Measurements from ENCODE around the gene MAU2.
"Not testable (repeated sequence)": the region's sequence is repeated elsewhere in the genome, so short reads cannot be mapped to it uniquely, and the experiment has no call there.

MAU2 gene

GRCh38 chr19:19347401-19348110 is 26.9 kb downstream of the MAU2 start:
- peak; percentile 17 for DNase-seq (ENCODE audit: low read depth)

DNA sequence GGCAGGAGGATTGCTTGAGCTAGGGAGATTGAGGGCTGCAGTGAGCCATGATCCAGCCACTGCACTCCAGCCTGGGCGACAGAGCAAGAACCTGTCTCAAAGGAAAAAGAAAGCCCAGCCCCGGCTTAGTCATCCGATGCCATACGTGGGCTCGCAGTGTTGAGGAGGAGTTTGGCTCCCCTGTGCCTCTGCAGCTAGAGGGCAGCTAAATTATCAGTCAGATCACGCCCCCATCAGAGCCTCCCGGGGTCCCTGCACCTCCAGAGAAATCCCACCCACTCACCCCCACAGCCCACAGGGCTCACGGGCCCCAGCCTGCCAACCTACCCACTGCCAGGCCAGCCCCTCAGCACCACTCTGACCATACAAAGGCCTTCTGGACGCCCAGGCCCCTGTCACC is 27.6 kb downstream of the MAU2 start:
- DNase-seq (ENCODE audit: low read depth): peak; percentile 29

DNA sequence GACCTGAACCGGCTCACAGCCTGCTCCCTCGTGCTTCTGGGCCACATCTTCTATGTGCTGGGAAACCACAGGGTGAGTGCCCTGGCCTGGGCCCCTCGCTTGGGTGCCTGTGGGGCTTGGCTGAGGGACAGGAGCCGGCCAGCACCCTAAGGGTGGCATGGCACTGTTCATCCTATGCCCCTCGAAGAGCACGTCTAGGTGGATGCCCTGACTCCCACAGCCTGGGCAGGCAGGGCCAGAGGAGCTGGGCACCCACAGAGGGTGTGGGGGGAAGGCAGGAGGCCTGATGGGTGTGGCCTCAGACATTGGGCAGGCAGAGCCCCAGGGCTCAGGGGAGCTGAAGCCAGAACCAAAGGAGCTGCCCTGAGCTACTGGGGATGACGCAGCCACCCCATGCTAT is 28.7 kb downstream of the MAU2 start:
- DNase-seq (ENCODE audit: low read depth): no peak

- not testable (repeated sequence) for DNase-seq (ENCODE audit: low read depth)
Measured at GRCh38 chr19:19350756-19351155, 30.1 kb downstream of the MAU2 start.

DNA sequence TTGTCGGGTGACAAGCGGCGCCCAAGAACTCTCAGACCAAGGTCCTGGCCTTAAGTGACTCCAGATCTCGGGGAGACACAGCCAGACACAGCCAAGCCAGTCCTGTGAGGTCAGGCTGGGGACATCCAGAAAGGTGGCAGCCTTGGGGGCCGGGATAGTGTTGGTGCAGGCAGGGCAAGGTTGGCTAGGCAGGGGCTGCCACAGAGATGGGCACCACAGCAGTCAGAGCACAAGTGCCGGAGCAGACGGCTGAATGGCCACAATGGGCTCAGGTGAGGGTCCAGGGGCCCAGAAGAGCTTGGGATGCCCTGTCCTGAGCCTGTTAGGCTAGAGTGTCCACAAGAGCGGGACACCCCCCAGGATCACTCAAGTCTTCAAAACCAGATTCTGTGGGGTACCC is 32.2 kb downstream of the MAU2 start:
- no peak for DNase-seq (ENCODE audit: low read depth)

DNA sequence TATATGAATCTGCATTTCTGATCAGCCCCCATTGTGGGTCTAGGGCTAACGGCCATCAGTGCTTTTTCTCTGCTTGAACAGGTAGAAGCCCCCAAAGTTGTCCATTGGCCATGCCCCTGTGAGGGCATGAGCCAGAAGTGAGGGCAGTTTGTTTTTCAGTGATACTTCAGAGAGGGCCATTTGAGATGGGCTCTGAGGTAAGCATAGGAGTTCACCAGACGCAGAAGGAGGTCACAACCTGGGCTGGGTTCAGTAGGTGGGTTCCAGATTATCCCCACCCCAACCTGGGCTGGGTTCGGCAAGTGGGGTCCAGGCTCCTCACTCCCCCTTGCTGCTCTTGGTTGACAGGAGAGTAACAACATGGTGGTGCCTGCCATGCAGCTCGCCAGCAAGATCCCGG is 33.4 kb downstream of the MAU2 start:
- DNase-seq (ENCODE audit: low read depth): no peak

GRCh38 chr19:19354932-19355331 is 34.3 kb downstream of the MAU2 start:
- no peak for DNase-seq (ENCODE audit: low read depth)

GRCh38 chr19:19355606-19356139 is 35.0 kb downstream of the MAU2 start:
- no peak for DNase-seq (ENCODE audit: low read depth)

DNA sequence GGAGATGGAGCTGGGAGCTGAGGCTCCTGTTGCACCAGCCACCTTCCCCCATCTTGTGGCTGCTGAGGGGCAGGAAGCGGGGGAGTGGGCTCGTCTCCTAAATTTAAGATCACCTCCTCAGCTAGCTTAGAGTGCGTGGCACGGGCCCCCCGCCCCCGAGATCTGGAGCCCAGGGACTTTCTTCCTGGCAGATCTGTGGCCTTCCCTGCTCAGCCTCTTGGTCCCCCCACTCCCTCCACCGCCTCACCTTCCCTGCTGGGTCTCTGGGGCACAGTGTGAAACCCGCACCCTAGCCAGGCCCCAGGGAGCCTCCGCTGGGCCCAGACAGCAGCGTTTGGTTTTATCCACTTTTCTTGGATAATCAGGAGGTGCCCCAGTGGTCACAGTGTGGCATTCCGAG is 35.9 kb downstream of the MAU2 start:
- no peak for DNase-seq (ENCODE audit: low read depth)

DNA sequence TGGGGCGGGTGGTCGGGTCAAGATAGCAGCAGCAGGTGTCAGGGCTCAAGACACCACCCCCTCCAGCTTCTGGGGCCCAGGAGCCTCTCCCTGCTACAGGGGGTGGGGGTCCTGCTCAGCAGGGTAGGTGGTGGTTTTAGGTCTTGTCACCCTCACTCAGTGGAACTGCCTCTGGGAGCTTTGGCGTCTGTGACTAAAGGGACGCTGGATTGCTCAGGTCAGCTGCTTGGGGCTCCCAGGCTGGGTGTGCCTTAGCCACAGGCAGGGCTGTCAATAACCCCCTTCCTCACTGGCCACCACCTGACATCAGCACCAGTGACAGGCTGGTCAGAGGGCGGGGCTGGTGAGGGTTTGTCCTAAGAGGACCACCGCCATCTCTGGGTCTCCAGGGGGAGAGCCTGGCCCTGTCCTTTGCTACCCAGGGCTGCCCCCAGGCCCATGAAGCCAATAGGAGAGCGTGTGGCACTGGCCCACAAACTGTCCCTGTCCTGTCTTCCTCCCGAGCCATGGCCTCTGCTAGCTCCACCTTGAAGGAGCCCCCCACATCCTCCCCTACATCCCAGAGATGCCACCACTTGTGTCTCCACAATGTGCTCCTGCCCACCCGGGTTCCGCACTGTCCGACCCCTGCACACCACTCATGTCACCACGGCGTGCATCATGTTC is 36.4 kb downstream of the MAU2 start:
- DNase-seq (ENCODE audit: low read depth): no peak

DNA sequence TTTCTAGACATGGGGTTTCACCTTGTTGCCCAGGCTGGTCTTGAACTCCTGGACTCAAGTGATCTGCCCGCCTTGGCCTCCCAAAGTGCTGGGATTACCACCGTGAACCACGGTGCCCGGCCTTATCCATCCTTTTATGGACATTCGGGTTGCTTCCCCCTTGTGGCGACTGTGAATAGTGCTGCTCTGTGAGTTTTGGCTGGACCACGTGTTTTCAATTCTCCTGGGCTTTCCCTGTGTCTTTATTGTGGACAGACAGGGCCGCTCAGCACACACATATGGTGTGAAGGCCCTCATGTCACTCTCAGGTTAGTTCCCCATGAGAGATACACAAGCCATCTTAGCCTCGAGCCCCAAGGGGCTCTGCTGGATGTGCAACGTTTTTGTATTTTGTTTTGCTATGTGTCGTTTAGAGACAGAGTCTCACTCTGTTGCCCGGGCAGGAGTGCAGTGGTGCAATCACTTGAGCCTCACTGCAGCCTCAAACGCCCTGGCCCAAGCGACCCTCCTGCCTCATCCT is 40.5 kb downstream of the MAU2 start:
- DNase-seq (ENCODE audit: low read depth): peak; percentile 82

DNA sequence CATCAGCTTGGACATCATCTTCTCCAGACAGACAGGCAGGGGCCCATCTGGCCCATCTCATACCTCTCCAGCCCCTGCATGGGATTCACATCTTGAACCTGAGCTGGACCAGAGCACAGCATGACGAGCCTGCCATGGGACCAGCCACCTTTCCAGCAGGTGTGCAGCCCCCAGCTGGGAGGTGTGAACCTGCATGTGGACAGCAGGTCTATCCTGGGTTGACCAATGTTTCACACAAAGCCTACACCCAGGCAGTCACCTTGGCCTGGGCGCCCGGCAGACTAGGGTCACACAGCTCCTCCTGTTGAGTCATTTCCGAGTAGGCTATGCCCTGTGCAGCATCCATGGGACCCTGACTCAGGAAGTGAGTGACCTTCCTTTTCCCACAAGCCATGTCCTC is 41.4 kb downstream of the MAU2 start:
- DNase-seq (ENCODE audit: low read depth): no peak

DNA sequence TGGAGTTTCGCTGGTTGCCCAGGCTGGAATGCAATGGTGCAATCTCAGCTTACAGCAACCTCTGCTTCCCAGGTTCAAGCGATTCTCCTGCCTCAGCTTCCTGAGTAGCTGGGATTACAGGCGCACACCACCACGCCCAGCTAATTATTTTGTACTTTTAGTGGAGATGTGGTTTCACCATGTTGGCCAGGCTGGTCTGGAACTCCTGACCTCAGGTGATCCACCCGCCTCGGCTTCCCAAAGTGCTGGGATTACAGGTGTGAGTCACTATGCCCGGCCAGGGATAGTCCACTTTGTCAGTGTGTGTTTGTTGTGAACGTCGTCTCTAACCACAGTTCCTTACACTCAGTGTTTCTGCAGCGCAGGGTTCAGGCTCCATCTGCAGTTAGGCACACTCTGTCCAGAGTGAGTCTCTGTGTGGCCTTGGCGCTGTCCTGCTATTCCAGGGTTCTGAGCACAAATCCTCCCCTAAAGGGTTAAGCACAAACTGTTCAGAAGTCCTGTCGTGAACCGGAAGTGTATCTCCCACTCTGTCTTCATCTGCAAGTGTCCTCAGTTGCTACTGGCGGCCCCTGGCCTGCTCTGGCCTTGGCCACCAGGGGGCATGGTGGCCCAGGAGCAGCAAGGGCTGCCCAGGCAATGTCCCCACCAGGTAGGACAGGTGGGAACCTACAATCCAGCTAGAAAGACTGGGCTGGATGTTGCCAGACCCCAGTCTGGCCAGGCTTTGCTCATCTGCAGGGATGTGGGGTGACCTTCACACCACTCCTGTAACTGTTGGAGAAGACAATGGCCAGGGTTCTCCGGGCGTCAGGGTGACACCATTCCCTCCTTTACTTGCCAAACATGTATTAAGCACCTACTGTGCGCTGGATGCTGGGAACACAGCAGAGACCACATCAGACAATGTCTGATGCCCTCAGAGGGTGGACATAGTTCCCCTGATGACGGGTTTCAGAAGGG is 46.1 kb downstream of the MAU2 start:
- DNase-seq (ENCODE audit: low read depth): peak; percentile 70

DNA sequence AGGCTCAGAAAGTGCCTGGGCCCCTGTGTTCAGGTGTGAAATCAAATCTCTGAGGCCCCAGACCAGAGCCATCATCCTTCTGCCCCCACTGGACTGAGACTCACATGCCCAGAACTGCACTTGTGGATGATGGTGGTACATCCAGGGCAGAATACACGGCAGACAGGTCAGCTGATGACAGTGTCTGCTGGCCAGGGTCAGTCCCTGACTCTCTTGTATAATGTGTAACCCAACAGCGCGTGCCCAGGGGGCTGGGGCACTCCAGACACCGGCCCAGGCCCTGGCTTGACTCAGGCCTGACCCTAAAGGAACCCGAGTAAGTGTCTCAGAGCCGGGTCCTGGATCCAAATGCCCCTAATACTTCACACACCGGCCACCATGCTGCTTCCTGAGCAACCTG is 47.5 kb downstream of the MAU2 start:
- no peak for DNase-seq (ENCODE audit: low read depth)

DNA sequence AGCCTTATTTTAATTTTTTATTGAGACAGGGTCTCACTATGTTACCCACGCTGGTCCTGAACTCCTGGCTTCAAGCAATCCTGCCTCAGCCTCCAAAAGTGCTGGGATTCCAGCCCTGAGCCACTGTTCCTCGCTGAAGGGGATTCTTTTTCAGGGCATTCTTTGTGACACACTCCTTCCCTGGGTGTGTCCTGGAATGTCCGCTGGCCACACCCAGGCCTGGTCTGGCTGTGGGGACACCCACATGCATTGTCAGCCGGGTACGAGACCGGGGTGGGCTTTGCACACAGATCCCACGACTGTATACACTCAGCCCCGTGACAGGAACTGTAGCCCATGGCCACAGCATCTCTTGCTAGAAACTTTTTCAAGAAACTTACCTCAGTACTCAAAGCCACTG is 50.4 kb downstream of the MAU2 start:
- DNase-seq (ENCODE audit: low read depth): no peak

DNA sequence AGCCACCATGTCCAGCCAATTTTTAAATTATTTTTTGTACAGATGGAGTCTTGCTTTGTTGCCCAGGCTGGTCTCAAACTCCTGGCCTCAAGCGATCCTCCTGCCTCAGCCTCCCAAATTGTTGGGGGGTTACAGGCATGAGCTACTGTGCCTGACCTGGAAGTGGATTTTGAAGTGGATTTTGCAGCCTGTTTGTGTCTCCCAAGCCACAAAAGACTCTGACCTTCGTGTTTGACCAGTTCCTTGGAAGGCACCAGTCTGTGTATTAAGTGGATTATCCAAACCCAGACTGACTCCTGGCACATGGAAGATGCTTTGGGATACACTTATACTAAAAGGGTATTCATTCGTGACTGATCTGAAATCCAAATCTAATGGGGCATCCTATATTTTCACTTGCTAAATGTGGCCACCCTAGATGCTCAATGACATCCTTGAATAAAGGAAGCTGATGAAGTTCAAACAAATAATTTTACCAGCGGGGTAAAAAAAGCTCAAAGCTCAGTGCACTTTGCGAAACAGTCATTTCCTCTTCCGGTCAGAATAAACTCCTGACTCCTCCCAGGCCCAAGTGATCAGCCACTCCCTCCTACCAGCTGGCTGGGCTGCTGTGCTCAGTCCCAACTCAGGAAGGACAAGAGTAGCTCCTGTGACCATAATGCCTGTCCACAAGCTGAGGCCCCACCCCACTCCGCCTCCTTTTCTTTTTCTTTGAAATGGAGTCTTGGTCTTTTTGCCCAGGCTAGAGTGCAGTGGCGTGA is 52.2 kb downstream of the MAU2 start:
- DNase-seq (ENCODE audit: low read depth): peak; percentile 75

DNA sequence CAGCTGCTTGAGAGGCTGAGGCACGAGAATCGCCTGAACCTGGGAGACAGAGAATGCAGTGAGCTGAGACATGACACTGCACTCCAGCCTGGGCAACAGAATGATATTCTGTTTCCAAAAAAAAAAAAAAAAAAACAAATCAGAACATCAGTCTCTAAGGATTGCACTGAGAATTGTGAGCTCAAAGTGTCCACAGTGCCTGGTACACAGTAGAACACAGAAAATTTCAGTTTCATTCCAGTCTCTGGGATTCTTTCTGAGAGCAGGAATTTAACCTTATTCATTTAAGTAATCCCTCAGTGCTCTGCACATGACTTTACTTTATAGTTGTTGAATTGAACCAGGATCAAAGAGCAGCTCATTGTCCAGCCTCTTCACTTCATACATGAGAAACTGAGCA is 58.9 kb downstream of the MAU2 start:
- DNase-seq (ENCODE audit: low read depth): no peak

DNA sequence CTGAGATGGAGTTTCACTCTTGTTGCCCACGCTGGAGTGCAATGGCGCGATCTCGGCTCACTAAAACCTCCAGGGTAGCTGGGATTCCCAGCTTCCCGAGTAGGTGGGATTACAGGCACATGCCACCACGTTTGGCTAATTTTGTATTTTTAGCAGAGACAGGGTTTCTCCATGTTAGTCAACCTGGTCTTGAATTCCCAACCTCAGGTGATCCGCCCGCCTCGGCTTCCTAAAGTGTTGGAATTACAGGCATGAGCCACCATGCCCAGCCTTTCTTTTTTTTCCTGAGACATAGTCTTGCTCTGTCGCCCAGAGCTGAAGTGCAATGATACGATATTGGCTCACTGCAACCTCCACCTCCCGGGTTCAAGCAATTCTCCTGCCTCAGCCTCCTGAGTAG is 59.7 kb downstream of the MAU2 start:
- not testable (repeated sequence) for DNase-seq (ENCODE audit: low read depth)

- no peak for DNase-seq (ENCODE audit: low read depth)
Measured at GRCh38 chr19:19381007-19381926, 60.6 kb downstream of the MAU2 start.

GRCh38 chr19:19382118-19382517 is 61.5 kb downstream of the MAU2 start:
- no peak for DNase-seq (ENCODE audit: low read depth)

All from iris pigment epithelial cell (primary cell).